ENCODE measurements around the gene MRTO4. TPM values are rescaled to one million over a fixed set of nuclear protein-coding genes. Genes with fewer than 3 reads are reported as not detected.

Gene MRTO4
- total and polyA plus RNA-seq, 9 of the 15 experiments (the other 6 are each of a cell fraction or from before 2014, with no cell fraction given): 62.0 to 173 (median 146) TPM

GRCh38 chr1:19300211-19300610 lies 48.6 kb downstream of the MRTO4 start (continued):
- no peak for TF ChIP-seq JUN (IDR thresholded peaks at IDR 0.05; ENCODE audit: borderline replicate concordance, low read depth, low read length)
- TF ChIP-seq JUN (CRISPR knock-in tag; IDR thresholded peaks at IDR 0.05; ENCODE audit: borderline replicate concordance): no peak
- no peak for TF ChIP-seq PPARD (CRISPR knock-in tag; IDR thresholded peaks at IDR 0.05)
- TF ChIP-seq NFIX (CRISPR knock-in tag; IDR thresholded peaks at IDR 0.05; ENCODE audit: low read depth): no peak
- TF ChIP-seq NUFIP1 (IDR thresholded peaks at IDR 0.05; ENCODE audit: partially characterized antibody): no peak
- no peak for TF ChIP-seq SREBF1 (IDR thresholded peaks at IDR 0.05; ENCODE audit: borderline replicate concordance, low read depth, low read length)
- no peak for TF ChIP-seq ZFX (CRISPR knock-in tag; IDR thresholded peaks at IDR 0.05)
- TF ChIP-seq ZC3H11A (IDR thresholded peaks at IDR 0.05; ENCODE audit: low read depth, low read length): no peak
- TF ChIP-seq POLR2AphosphoS5 (IDR thresholded peaks at IDR 0.05; ENCODE audit: control insufficient read depth, insufficient read depth, low read depth, low read length): no peak
- no peak for TF ChIP-seq CGGBP1 (CRISPR knock-in tag; IDR thresholded peaks at IDR 0.05)
- no peak for TF ChIP-seq XRCC4 (IDR thresholded peaks at IDR 0.05; ENCODE audit: extremely low read depth, insufficient read depth, insufficient read length)
- TF ChIP-seq ZNF311 (CRISPR knock-in tag; IDR thresholded peaks at IDR 0.05): no peak
- no peak for TF ChIP-seq ZNF263 (CRISPR knock-in tag; IDR thresholded peaks at IDR 0.05; ENCODE audit: borderline replicate concordance)
- no peak for TF ChIP-seq TRIM25 (IDR thresholded peaks at IDR 0.05; ENCODE audit: borderline replicate concordance)
- TF ChIP-seq FOXA3 (CRISPR knock-in tag; conservative IDR thresholded peaks at IDR 0.05 in 1 of 2, IDR thresholded peaks at IDR 0.05 in 1 of 2): no peak
- TF ChIP-seq TEAD1 (CRISPR knock-in tag; IDR thresholded peaks at IDR 0.05): no peak
- peak; percentile 11 for TF ChIP-seq MXD1 (CRISPR knock-in tag; IDR thresholded peaks at IDR 0.05; ENCODE audit: borderline replicate concordance, poor library complexity, severe bottlenecking)
- no peak for TF ChIP-seq ZNF436 (CRISPR knock-in tag; IDR thresholded peaks at IDR 0.05)
- no peak for TF ChIP-seq EHMT2 (IDR thresholded peaks at IDR 0.05)
- no peak for TF ChIP-seq HES1 (IDR thresholded peaks at IDR 0.05; ENCODE audit: low read depth)
- TF ChIP-seq RNF219 (CRISPR knock-in tag; IDR thresholded peaks at IDR 0.05): no peak
- TF ChIP-seq NCOA2 (IDR thresholded peaks at IDR 0.05; ENCODE audit: partially characterized antibody in 2 of 2): no peak
- no peak for TF ChIP-seq ZSCAN29 (IDR thresholded peaks at IDR 0.05)
- no peak for TF ChIP-seq POLR2B (IDR thresholded peaks at IDR 0.05; ENCODE audit: low read depth, partially characterized antibody)
- TF ChIP-seq SIN3A (IDR thresholded peaks at IDR 0.05; ENCODE audit: borderline replicate concordance in 2 of 2, control insufficient read depth in 1 of 2, low read depth in 2 of 2, low read length in 2 of 2): peak in 1 of 2 experiments; percentile 52; a peak in 1 of 4 replicates

Measured in K562 (cell line).